DND-41 (cell line): ENCODE data around the gene MEOX1.

Source experiments
- CTCF ChIP-seq: IDR thresholded peaks from 2 replicates; pipeline ENCODE4 v1.5.1; 2012; ENCODE audit warnings: borderline replicate concordance, low read length, moderate library complexity, mild to moderate bottlenecking; ENCODE audit not compliant: poor library complexity, severe bottlenecking; ENCODE audit errors: extremely low read depth
- EZH2 ChIP-seq: IDR thresholded peaks from 3 replicates; pipeline ENCODE4 v1.6.1; 2012; ENCODE audit warnings: borderline replicate concordance, low read depth, mild to moderate bottlenecking, moderate library complexity, low read length, inconsistent platforms; ENCODE audit not compliant: severe bottlenecking

DNA sequence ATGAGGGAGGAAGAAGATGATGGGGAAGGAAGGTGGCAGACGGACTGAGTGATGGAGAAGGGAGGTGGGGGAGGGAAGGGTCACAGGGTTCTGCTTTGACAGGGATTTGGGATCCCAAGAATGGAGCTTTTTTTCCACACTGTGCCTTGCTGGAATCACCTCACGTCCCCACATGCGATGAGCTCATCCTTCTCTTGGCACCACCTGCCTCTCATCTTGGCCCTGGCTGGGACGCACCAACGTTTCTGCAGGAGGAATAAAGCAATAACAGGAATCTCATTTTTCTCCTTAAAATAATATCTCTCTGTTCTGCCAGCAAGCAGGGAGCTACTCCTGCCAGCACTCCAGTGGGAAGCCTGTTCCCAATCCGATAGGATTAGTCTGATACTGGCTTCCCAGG is 47.8 kb downstream of the MEOX1 start:
- TF ChIP-seq CTCF, result no peak
- no peak for TF ChIP-seq EZH2
